GM23338 (cell line): ENCODE measurements around the gene EGFR. TPM values are rescaled to one million over a fixed set of nuclear protein-coding genes. Genes with fewer than 3 reads are reported as not detected.

Experiments used
- ATAC-seq: fragments of 200-7000 bp; cut with Tn5 transposase; 3 replicates; pipeline ENCODE4 v1.9.1; 2020
- DNase-seq: peaks from one replicate; pipeline ENCODE4 v3.0.0-alpha.2; 2015; ENCODE audit warnings: low spot score
- H2AFZ ChIP-seq: fragments of 200-600 bp; sonication (generic); 2 replicates; pipeline ENCODE4 v1.8.0; 2016; ENCODE audit warnings: antibody characterized with exemption, mild to moderate bottlenecking, moderate library complexity
- H3F3A ChIP-seq: fragments of 200-600 bp; sonication (generic); replicated peaks from 2 replicates; pipeline ENCODE4 v1.8.0; 2017; ENCODE audit warnings: antibody characterized with exemption, mixed run types, low read depth
- H3K27ac ChIP-seq: fragments of 200-600 bp; sonication (generic); 2 replicates; pipeline ENCODE4 v1.6.1; 2016; ENCODE audit warnings: low read depth
- H3K27me3 ChIP-seq: fragments of 200-600 bp; sonication (generic); 2 replicates; pipeline ENCODE4 v1.8.0; 2016; ENCODE audit warnings: mild to moderate bottlenecking, mixed run types, moderate library complexity; ENCODE audit not compliant: insufficient read depth
- H3K36me3 ChIP-seq: fragments of 200-600 bp; sonication (generic); 2 replicates; pipeline ENCODE4 v1.8.0; 2016; ENCODE audit warnings: mild to moderate bottlenecking; ENCODE audit not compliant: insufficient read depth
- H3K4me1 ChIP-seq: fragments of 200-600 bp; sonication (generic); 2 replicates; pipeline ENCODE4 v1.8.0; 2016; ENCODE audit warnings: mild to moderate bottlenecking, moderate library complexity; ENCODE audit not compliant: insufficient read depth
- H3K4me2 ChIP-seq: fragments of 200-600 bp; sonication (generic); 2 replicates; pipeline ENCODE4 v1.7.1; 2017; ENCODE audit warnings: mixed run types
- H3K4me3 ChIP-seq: fragments of 200-600 bp; sonication (generic); 2 replicates; pipeline ENCODE4 v1.6.1; 2016; ENCODE audit warnings: mixed run types
- H3K79me2 ChIP-seq: fragments of 200-600 bp; sonication (generic); replicated peaks from 2 replicates; pipeline ENCODE4 v1.8.0; 2017; ENCODE audit warnings: mild to moderate bottlenecking; ENCODE audit not compliant: insufficient read depth
- H3K9me2 ChIP-seq: fragments of 200-600 bp; sonication (generic); 2 replicates; pipeline ENCODE4 v1.8.0; 2017; ENCODE audit not compliant: insufficient read depth
- H4K20me1 ChIP-seq: fragments of 200-600 bp; sonication (generic); replicated peaks from 2 replicates; pipeline ENCODE4 v1.8.0; 2017; ENCODE audit warnings: mild to moderate bottlenecking; ENCODE audit not compliant: insufficient read depth
- H3K27ac Mint-ChIP-seq: 2 replicates; pipeline ENCODE4 v1.8.0; 2020; ENCODE audit warnings: inconsistent platforms, mild to moderate bottlenecking, moderate library complexity, mixed read lengths
- H3K27me3 Mint-ChIP-seq: 3 replicates; pipeline ENCODE4 v1.8.0; 2022; ENCODE audit warnings: low read depth, mild to moderate bottlenecking, moderate library complexity, mixed read lengths, inconsistent platforms; ENCODE audit not compliant: insufficient read depth, poor library complexity
- H3K36me3 Mint-ChIP-seq: 3 replicates; pipeline ENCODE4 v1.8.0; 2021; ENCODE audit warnings: low read depth, mild to moderate bottlenecking, inconsistent platforms, moderate library complexity, mixed read lengths
- H3K4me1 Mint-ChIP-seq: 3 replicates; pipeline ENCODE4 v1.8.0; 2020; ENCODE audit warnings: mild to moderate bottlenecking, inconsistent platforms, mixed read lengths
- H3K4me3 Mint-ChIP-seq: 3 replicates; pipeline ENCODE4 v1.8.0; 2021; ENCODE audit warnings: moderate library complexity, mild to moderate bottlenecking, inconsistent platforms, mixed read lengths
- H3K9me3 Mint-ChIP-seq: 3 replicates; pipeline ENCODE4 v1.8.0; 2020; ENCODE audit warnings: moderate library complexity, mild to moderate bottlenecking, inconsistent platforms, mixed read lengths
- CREB1 ChIP-seq: fragments of 250-450 bp; sonication (Bioruptor Pico); IDR thresholded peaks from 2 replicates; pipeline ENCODE4 v1.5.0; 2020; ENCODE audit warnings: low read depth, mild to moderate bottlenecking, moderate library complexity
- CTCF ChIP-seq, 2 experiments: fragments of 200-600 bp in 1 of 2; sonication (generic) in 1 of 2; conservative IDR thresholded peaks; 2 replicates each; pipeline versions ENCODE4 v1.5.1 to v1.6.1; 2016 to 2017; ENCODE audit warnings: antibody characterized with exemption in 2 of 2, low read depth in 2 of 2, mild to moderate bottlenecking in 2 of 2, moderate library complexity in 1 of 2
- ETS1 ChIP-seq: IDR thresholded peaks from 2 replicates; pipeline ENCODE4 v1.6.1; 2016; ENCODE audit warnings: antibody characterized with exemption
- EZH2 ChIP-seq: fragments of 200-600 bp; sonication (generic); IDR thresholded peaks from one replicate; pipeline ENCODE4 v1.8.0; 2017; ENCODE audit warnings: antibody characterized with exemption, mild to moderate bottlenecking, low read depth; ENCODE audit not compliant: unreplicated experiment
- EZH2phosphoT487 ChIP-seq: fragments of 200-600 bp; sonication (generic); IDR thresholded peaks from one replicate; pipeline ENCODE4 v1.8.1; 2018; ENCODE audit warnings: antibody characterized with exemption; ENCODE audit not compliant: unreplicated experiment
- JUNB ChIP-seq: IDR thresholded peaks from one replicate; pipeline ENCODE4 v1.6.1; 2016; ENCODE audit warnings: antibody characterized with exemption; ENCODE audit not compliant: unreplicated experiment
- NANOG ChIP-seq: IDR thresholded peaks from 2 replicates; pipeline ENCODE4 v1.6.1; 2016; ENCODE audit warnings: antibody characterized with exemption, borderline replicate concordance
- POLR2AphosphoS5 ChIP-seq: IDR thresholded peaks from 2 replicates; pipeline ENCODE4 v1.6.1; 2016; ENCODE audit warnings: antibody characterized with exemption, low read depth
- REST ChIP-seq: IDR thresholded peaks from one replicate; pipeline ENCODE4 v1.6.1; 2018; ENCODE audit warnings: antibody characterized with exemption; ENCODE audit not compliant: unreplicated experiment
- STAT1 ChIP-seq: IDR thresholded peaks from one replicate; pipeline ENCODE4 v1.6.1; 2016; ENCODE audit warnings: antibody characterized with exemption; ENCODE audit not compliant: unreplicated experiment
- ZNF114 ChIP-seq: fragments of 250-450 bp; sonication (Bioruptor Pico); IDR thresholded peaks from 2 replicates; pipeline ENCODE4 v1.5.0; 2020; ENCODE audit warnings: mild to moderate bottlenecking, moderate library complexity
- ZNF331 ChIP-seq: fragments of 250-450 bp; sonication (Bioruptor Pico); IDR thresholded peaks from 2 replicates; pipeline ENCODE4 v1.5.0; 2020; ENCODE audit warnings: low read depth, mild to moderate bottlenecking, moderate library complexity
- ZNF462 ChIP-seq: fragments of 250-450 bp; sonication (Bioruptor Pico); IDR thresholded peaks from 2 replicates; pipeline ENCODE4 v1.5.0; 2020; ENCODE audit warnings: mild to moderate bottlenecking, moderate library complexity
- polyA plus RNA-seq: library from polyadenylated mRNA; unstranded; fragments of >200 nt; fragmentation: Nextera tagmentation; extraction: Ambion mirVana; gene quantifications from 2 replicates; pipeline ENCODE4 v1.2.1, GENCODE V29; 2016
- total RNA-seq: library from RNA; depleted of rRNA; stranded (reverse); fragments of >200 nt; shearing (Covaris generic); gene quantifications from 2 replicates; pipeline ENCODE4 v1.2.3, GENCODE V29; 2014

The EGFR gene
- total and polyA plus RNA-seq, 2 experiments from 2014 or later = 1.5 to 4.5 TPM

- Histone ChIP-seq H3K79me2 (no peaks in the 10 kb centered on the region), H4K20me1 (no peaks in the 10 kb centered on the region), H2AFZ (peak overlapping the region; percentile 56; the same call in 1 of the 2 replicates), H3K27me3 (no peaks in the 10 kb centered on the region), H3K4me3 (no peak overlapping the region), H3K36me3 (no peaks in the 10 kb centered on the region), H3F3A (no peaks in the 10 kb centered on the region), H3K4me2 (no peak overlapping the region), H3K27ac (no peak overlapping the region), H3K4me1 (no peaks in the 10 kb centered on the region; the same call in 1 of the 2 replicates), H3K9me2 (no peaks in the 10 kb centered on the region; the same call in 1 of the 2 replicates)
- H3K4me3 Mint-ChIP-seq = no peak overlapping the region
- no peaks in the 10 kb centered on the region for H3K9me3 Mint-ChIP-seq
- TF ChIP-seq CTCF (conservative IDR thresholded peaks at IDR 0.05; ENCODE audit: low read depth in 2 of 2) (no peak), REST (no peak), POLR2AphosphoS5 (no peak), EZH2phosphoT487 (no peak), ZNF114 (CRISPR knock-in tag) (no peak), CREB1 (no peak), EZH2 (no peak), ZNF462 (CRISPR knock-in tag) (no peak), ZNF331 (CRISPR knock-in tag) (no peak), ETS1 (no peak), JUNB (no peak), STAT1 (no peak), NANOG (no peak)
- H3K27ac Mint-ChIP-seq = no peak overlapping the region
- ATAC-seq (no peak), DNase-seq (no peak)
- H3K4me1 Mint-ChIP-seq = peaks cover 14% of the 10 kb centered on the region
- H3K36me3 Mint-ChIP-seq = peaks cover 5% of the 10 kb centered on the region; the same call in 1 of the 3 replicates
- no peaks in the 10 kb centered on the region for H3K27me3 Mint-ChIP-seq
Measured at GRCh38 chr7:55214707-55215106, 195.9 kb downstream of the EGFR start.
